Body of pancreas (tissue), 4 donors: ENCODE measurements around the gene PILRA.

ENCODE experiments used
- CTCF ChIP-seq, 7 experiments: fragments of 450-650 bp in 4 of 7; fragments of 200-600 bp in 3 of 7; sonication (generic) in 3 of 7; IDR thresholded peaks; one replicate each; pipeline ENCODE4 v1.5.1; 2016 to 2019; ENCODE audit warnings: antibody characterized with exemption in 7 of 7
- POLR2A ChIP-seq, 3 donors: fragments of 450-650 bp; IDR thresholded peaks; one replicate each; pipeline ENCODE4 v1.6.1; 2016; ENCODE audit warnings: antibody characterized with exemption in 3 of 3, mild to moderate bottlenecking in 2 of 3

DNA sequence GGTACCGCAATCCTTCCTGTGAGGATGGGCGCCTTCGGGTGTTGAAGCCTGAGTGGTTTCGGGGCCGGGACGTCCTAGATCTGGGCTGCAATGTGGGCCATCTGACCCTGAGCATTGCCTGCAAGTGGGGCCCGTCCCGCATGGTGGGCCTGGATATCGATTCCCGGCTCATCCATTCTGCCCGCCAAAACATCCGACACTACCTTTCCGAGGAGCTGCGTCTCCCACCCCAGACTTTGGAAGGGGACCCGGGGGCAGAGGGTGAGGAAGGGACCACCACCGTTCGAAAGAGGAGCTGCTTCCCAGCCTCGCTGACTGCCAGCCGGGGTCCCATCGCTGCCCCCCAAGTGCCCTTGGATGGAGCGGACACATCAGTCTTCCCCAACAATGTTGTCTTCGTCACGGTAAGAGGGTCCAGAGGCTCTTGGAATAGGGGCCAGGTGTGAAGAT lies 58.0 kb downstream of the PILRA start:
- no peak for TF ChIP-seq CTCF (IDR thresholded peaks at IDR 0.05)
- TF ChIP-seq POLR2A (IDR thresholded peaks at IDR 0.05), result no peak
